ENCODE data around the gene EFNB2. TPM values are rescaled to one million over a fixed set of nuclear protein-coding genes. Genes with fewer than 3 reads are reported as not detected.

EFNB2 gene
- total RNA-seq, 1 experiment from 2014 or later = 16.9 TPM

DNA sequence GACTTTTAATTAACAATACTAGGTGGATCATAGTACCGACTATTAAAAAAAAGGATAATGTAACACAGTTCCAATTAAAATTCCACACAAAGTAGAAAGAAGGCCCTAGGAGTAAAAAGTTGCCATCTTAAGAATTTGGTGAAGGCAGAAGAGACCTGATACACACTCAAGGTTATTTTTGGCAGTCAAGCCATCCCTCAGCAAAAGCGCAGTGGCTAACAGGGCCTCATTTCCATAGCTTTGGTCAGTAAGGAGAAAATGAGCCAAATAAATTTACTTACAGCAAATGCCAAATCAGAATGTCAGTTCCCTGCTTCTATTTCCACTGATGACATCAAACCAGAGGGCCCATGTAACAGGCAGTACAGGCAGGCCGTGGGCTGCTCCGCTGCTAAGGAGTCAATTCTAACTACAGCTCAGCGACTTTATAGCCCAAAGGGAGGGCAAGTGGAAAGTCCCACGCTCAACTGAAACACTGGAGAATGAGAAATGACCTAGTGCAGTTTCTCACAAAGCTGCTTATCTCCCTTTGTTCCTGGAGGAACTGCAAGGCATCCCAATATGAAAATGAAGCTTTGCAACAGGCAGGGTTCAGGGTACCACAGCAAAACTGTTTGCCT is 26.2 kb upstream of the EFNB2 start:
- H3K27me3 Mint-ChIP-seq (ENCODE audit: unreplicated experiment) = no peaks in the 10 kb centered on the region
- CTCF ChIA-PET = no interaction called here
- H3K27ac Mint-ChIP-seq (ENCODE audit: unreplicated experiment) = no peak overlapping the region
- TF ChIP-seq CTCF (IDR thresholded peaks at IDR 0.05; ENCODE audit: unreplicated experiment) = no peak
- intact Hi-C loops (cut with micrococcal nuclease; ENCODE audit: unreplicated experiment) = no loop called here
- H3K36me3 Mint-ChIP-seq (ENCODE audit: insufficient read depth, unreplicated experiment) = peaks cover 8% of the 10 kb centered on the region
- H3K4me3 Mint-ChIP-seq (ENCODE audit: low read depth, unreplicated experiment) = no peak overlapping the region
- peaks cover 13% of the 10 kb centered on the region for H3K4me1 Mint-ChIP-seq (ENCODE audit: low read depth, unreplicated experiment)
- no TSS peak for BruUV-seq (replicated peaks)
- H3K9me3 Mint-ChIP-seq (ENCODE audit: low read depth, unreplicated experiment) = no peaks in the 10 kb centered on the region
- no peak for DNase-seq

GRCh38 chr13:106560821-106561220 is 25.4 kb upstream of the EFNB2 start:
- Mint-ChIP-seq H3K9me3 (ENCODE audit: low read depth, unreplicated experiment) (no peaks in the 10 kb centered on the region), H3K36me3 (ENCODE audit: insufficient read depth, unreplicated experiment) (peaks cover 13% of the 10 kb centered on the region), H3K4me3 (ENCODE audit: low read depth, unreplicated experiment) (no peak overlapping the region), H3K4me1 (ENCODE audit: low read depth, unreplicated experiment) (peaks cover 13% of the 10 kb centered on the region), H3K27me3 (ENCODE audit: unreplicated experiment) (no peaks in the 10 kb centered on the region), H3K27ac (ENCODE audit: unreplicated experiment) (no peak overlapping the region)
- no peak for TF ChIP-seq CTCF (IDR thresholded peaks at IDR 0.05; ENCODE audit: unreplicated experiment)
- intact Hi-C loops (cut with micrococcal nuclease; ENCODE audit: unreplicated experiment) = no loop called here
- no peak for DNase-seq
- no TSS peak for BruUV-seq (replicated peaks)
- CTCF ChIA-PET = no interaction called here

DNA sequence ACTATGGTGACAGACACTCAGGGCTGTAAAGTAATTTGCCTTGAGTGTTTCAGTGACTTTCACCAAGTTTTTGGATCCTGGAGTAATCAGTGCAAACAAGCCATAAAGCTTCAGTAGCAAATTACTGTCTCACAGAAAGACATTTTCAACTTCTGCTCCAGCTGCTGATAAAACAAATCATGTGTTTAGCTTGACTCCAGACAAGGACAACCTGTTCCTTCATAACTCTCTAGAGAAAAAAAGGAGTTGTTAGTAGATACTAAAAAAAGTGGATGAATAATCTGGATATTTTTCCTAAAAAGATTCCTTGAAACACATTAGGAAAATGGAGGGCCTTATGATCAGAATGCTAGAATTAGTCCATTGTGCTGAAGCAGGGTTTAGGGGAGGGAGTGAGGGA is 23.1 kb upstream of the EFNB2 start:
- H3K36me3 Mint-ChIP-seq (ENCODE audit: insufficient read depth, unreplicated experiment) = peaks cover 19% of the 10 kb centered on the region
- H3K4me1 Mint-ChIP-seq (ENCODE audit: low read depth, unreplicated experiment) = no peaks in the 10 kb centered on the region
- H3K27me3 Mint-ChIP-seq (ENCODE audit: unreplicated experiment) = no peaks in the 10 kb centered on the region
- CTCF ChIA-PET = no interaction called here
- BruUV-seq (replicated peaks) = no TSS peak
- no peak for TF ChIP-seq CTCF (IDR thresholded peaks at IDR 0.05; ENCODE audit: unreplicated experiment)
- no peak overlapping the region for H3K27ac Mint-ChIP-seq (ENCODE audit: unreplicated experiment)
- intact Hi-C loops (cut with micrococcal nuclease; ENCODE audit: unreplicated experiment) = no loop called here
- DNase-seq = no peak
- H3K4me3 Mint-ChIP-seq (ENCODE audit: low read depth, unreplicated experiment) = no peak overlapping the region
- no peaks in the 10 kb centered on the region for H3K9me3 Mint-ChIP-seq (ENCODE audit: low read depth, unreplicated experiment)

- CTCF ChIA-PET = no interaction called here
- Mint-ChIP-seq H3K4me3 (ENCODE audit: low read depth, unreplicated experiment) (no peak overlapping the region), H3K9me3 (ENCODE audit: low read depth, unreplicated experiment) (no peaks in the 10 kb centered on the region), H3K27ac (ENCODE audit: unreplicated experiment) (peak overlapping the region; percentile 81), H3K36me3 (ENCODE audit: insufficient read depth, unreplicated experiment) (peaks cover 19% of the 10 kb centered on the region), H3K27me3 (ENCODE audit: unreplicated experiment) (no peaks in the 10 kb centered on the region), H3K4me1 (ENCODE audit: low read depth, unreplicated experiment) (no peaks in the 10 kb centered on the region)
- TF ChIP-seq CTCF (IDR thresholded peaks at IDR 0.05; ENCODE audit: unreplicated experiment) = no peak
- DNase-seq = no peak
- no TSS peak for BruUV-seq (replicated peaks)
- intact Hi-C loops (cut with micrococcal nuclease; ENCODE audit: unreplicated experiment) = no loop called here
Measured at GRCh38 chr13:106555631-106556328, 20.3 kb upstream of the EFNB2 start.
